ENCODE data around the gene CEP128.

DNA sequence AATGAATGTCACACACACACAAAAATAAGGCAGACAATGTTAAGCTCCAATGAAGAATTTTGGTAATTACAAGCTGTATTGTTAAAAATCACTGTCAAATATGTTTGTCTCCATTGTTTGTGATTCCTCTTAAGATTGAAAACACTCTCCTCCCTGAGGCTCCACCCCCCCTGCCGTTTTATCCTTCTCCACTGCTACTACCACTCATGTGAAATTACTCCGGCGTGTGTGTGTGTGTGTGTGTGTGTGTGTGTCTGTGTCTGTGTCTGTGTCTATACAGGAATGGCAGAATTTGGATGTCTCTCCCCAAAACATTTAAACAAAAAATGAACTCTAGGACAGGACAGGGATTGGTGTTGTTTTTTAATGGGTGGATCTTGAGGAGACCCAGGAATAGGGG, 365.1 kb downstream of the CEP128 start:
- TF ChIP-seq, protein P1, sequence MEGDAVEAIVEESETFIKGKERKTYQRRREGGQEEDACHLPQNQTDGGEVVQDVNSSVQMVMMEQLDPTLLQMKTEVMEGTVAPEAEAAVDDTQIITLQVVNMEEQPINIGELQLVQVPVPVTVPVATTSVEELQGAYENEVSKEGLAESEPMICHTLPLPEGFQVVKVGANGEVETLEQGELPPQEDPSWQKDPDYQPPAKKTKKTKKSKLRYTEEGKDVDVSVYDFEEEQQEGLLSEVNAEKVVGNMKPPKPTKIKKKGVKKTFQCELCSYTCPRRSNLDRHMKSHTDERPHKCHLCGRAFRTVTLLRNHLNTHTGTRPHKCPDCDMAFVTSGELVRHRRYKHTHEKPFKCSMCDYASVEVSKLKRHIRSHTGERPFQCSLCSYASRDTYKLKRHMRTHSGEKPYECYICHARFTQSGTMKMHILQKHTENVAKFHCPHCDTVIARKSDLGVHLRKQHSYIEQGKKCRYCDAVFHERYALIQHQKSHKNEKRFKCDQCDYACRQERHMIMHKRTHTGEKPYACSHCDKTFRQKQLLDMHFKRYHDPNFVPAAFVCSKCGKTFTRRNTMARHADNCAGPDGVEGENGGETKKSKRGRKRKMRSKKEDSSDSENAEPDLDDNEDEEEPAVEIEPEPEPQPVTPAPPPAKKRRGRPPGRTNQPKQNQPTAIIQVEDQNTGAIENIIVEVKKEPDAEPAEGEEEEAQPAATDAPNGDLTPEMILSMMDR (IDR thresholded peaks at IDR 0.05) = no peak
- TF ChIP-seq EP300 (IDR thresholded peaks at IDR 0.05) = no peak

Measured in stomach (tissue), 4 donors.